Bronchus fibroblast of lung (primary cell): ENCODE measurements around the gene RERG. TPM values are rescaled to one million over a fixed set of nuclear protein-coding genes. Genes with fewer than 3 reads are reported as not detected.

Source experiments
- total RNA-seq: library from RNA; depleted of rRNA; stranded (reverse); fragments of >200 nt; gene quantifications from 2 replicates; pipeline ENCODE4 v1.2.3, GENCODE V29; 2015

Gene RERG, protein sequence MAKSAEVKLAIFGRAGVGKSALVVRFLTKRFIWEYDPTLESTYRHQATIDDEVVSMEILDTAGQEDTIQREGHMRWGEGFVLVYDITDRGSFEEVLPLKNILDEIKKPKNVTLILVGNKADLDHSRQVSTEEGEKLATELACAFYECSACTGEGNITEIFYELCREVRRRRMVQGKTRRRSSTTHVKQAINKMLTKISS
- 0.15 and 0.17 TPM in 2 replicates for total RNA-seq

DNA sequence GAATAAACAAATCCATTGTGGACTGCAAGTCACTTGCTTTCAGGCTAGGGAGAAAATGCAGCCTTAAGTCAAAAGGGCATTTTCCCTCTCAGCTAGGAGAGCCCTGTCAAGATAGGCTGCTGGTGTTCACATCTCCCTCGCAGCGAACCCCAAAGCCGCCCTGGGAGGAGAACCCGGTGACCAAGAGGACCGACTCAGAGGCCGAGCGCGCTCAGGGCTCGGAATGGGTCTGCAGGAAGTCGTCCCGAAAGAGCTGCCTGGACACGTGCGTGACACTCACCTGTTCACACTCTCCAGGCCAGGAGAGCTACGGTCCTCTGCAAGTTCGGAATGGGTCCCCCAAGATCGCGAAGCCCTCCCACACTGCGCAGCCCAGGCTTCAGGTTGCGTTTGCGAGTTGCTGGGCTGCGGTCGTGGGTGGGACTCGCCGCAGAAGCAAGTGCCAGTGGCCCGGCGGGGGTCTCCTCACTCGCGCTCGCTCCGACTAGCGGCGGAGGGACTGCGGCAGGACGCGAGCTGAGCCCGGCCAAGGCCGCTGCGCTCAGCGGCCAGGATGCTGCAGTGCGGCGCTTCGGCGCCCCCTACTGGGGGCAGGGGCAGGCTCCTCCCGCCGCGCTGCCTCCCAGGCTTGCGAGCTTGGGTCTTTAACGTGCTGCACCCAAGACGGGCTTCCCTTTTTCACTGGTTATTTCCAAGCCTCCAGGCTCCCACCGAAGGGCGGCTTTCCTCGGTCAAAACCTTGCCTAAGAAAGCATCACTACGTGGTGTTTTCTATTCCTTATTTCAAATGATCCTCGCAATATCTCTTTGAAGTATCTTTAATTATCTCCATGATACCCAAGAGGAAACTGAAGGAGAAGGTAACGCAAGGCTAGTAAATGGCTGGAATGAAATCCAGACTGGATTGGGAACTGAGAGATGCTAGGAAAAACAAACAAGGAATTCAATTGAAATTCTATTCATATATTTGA, at the start of gene RERG:
Gene RERG, minus strand, starts transcription at position 503 of the 971 bp plus-strand sequence. CDS start 3,928 bp downstream, outside the sequence.

Other genes with a start within 250 kb of the RERG start
- not detected in 2 replicates for gene PDE6H, start 248.4 kb downstream of the RERG start, total RNA-seq
- 0.15 and 0.17 TPM in 2 replicates for gene PTPRO, start 101.1 kb upstream of the RERG start, total RNA-seq